Measurements from ENCODE around the gene BASP1. TPM values are rescaled to one million over a fixed set of nuclear protein-coding genes. Genes with fewer than 3 reads are reported as not detected.
A peak's percentile ranks its signal among the peaks of the same experiment; 100 is the strongest.

Gene BASP1
- total and polyA plus RNA-seq, 10 of the 15 experiments (the other 5 are each of a cell fraction or from before 2014, with no cell fraction given), result 27.3 to 190 (median 102) TPM

- H3K36me3 ChIP-seq (ENCODE audit: control insufficient read depth in 2 of 2, insufficient read depth in 2 of 2, low read length in 1 of 2), result no peaks in the 10 kb centered on the region
- H4K20me1 ChIP-seq (ENCODE audit: control insufficient read depth, insufficient read depth), result no peaks in the 10 kb centered on the region
- ChIA-PET CTCF (interaction anchor here (0.7 to 5.8 kb wide), 36 partner anchors 10 to 1482 kb away, joined by 3 to 132 read pairs (median 6); no protein-coding TSS in a partner anchor), SMC1A (ENCODE audit: uncharacterized antibody, unreplicated experiment) (interaction anchor here (0.7 to 6.0 kb wide), 33 partner anchors 9 to 1098 kb away, joined by 3 to 107 read pairs (median 5); no protein-coding TSS in a partner anchor), RAD21 (ENCODE audit: unreplicated experiment) (interaction anchor here (0.6 to 5.5 kb wide), 29 partner anchors 8 to 1144 kb away, joined by 3 to 123 read pairs (median 5); no protein-coding TSS in a partner anchor), POLR2A (interaction anchor here (0.7 to 1.2 kb wide), 4 partner anchors 41 to 1087 kb away, joined by 3 to 5 read pairs (median 4); no protein-coding TSS in a partner anchor)
- H3K79me2 ChIP-seq (ENCODE audit: control insufficient read depth, insufficient read depth, low read length), result peaks cover 43% of the 10 kb centered on the region
- no peaks in the 10 kb centered on the region for H3K9me3 ChIP-seq (replicated peaks; ENCODE audit: control insufficient read depth, insufficient read depth, low read length)
- H3K4me3 ChIP-seq, result peak overlapping the region; percentile 52
- H3K27me3 ChIP-seq (replicated peaks in 1 of 2; ENCODE audit: control insufficient read depth in 2 of 2, insufficient read depth in 2 of 2, low read length in 1 of 2), result no peaks in the 10 kb centered on the region
- H3K9ac ChIP-seq (ENCODE audit: control insufficient read depth, insufficient read depth, low read length), result no peak overlapping the region
- ATAC-seq, result no peak
- peak overlapping the region; percentile 91 for H3K4me2 ChIP-seq (ENCODE audit: control insufficient read depth, insufficient read depth)
- no TSS peak for BruUV-seq (replicated peaks)
- H3K27ac ChIP-seq (ENCODE audit: control insufficient read depth, insufficient read depth), result no peak overlapping the region
- FAIRE-seq, result no peak
- in situ Hi-C loops (cut with MboI) (loop anchor here (5.0 to 10.0 kb wide), 2 partner anchors 898 to 1090 kb away; no protein-coding TSS in a partner anchor), intact Hi-C loops (cut with micrococcal nuclease; ENCODE audit: unreplicated experiment) (loop anchor here (1.0 to 10.0 kb wide), 6 partner anchors 210 to 1097 kb away; no protein-coding TSS in a partner anchor)
- 0% methylated on average over 1 of the region's 22 CpGs for WGBS (ENCODE audit: insufficient coverage, insufficient replicate concordance, low lambda C conversion rate, missing lambda C conversion rate)
- H2AFZ ChIP-seq (ENCODE audit: control insufficient read depth, low read depth, low read length), result peak overlapping the region; percentile 47
- DNase-seq (ENCODE audit: low read depth, low spot score), result no peak
- peaks cover 7% of the 10 kb centered on the region; the same call in 1 of the 2 replicates for H3K4me1 ChIP-seq (ENCODE audit: control insufficient read depth, insufficient read depth, low read length)
- TF ChIP-seq MTA2 (IDR thresholded peaks at IDR 0.05; ENCODE audit: low read depth), result peak; percentile 9; the same call in 1 of the 2 replicates
- no peak for TF ChIP-seq SIN3A (IDR thresholded peaks at IDR 0.05; ENCODE audit: low read depth, low read length)
- TF ChIP-seq YBX1 (IDR thresholded peaks at IDR 0.05), result no peak
- no peak for TF ChIP-seq SREBF2 (IDR thresholded peaks at IDR 0.05; ENCODE audit: low read length)
- TF ChIP-seq ZZZ3 (IDR thresholded peaks at IDR 0.05; ENCODE audit: control insufficient read depth, insufficient read length, low read depth), result peak; percentile 87
- TF ChIP-seq ATF7 (IDR thresholded peaks at IDR 0.05; ENCODE audit: low read depth), result no peak
- no peak for TF ChIP-seq POLR2A (IDR thresholded peaks at IDR 0.05; ENCODE audit: low read depth, low read length)
- TF ChIP-seq ZNF592 (IDR thresholded peaks at IDR 0.05), result no peak
- TF ChIP-seq GABPA (IDR thresholded peaks at IDR 0.05; ENCODE audit: low read depth), result no peak
- TF ChIP-seq RAD51 (IDR thresholded peaks at IDR 0.05), result no peak
- TF ChIP-seq IKZF2 (IDR thresholded peaks at IDR 0.05), result peak; percentile 18 to 46; a peak in 2 of 4 replicates
- no peak for TF ChIP-seq ZNF274 (IDR thresholded peaks at IDR 0.05; ENCODE audit: insufficient read depth, insufficient read length)
- no peak for TF ChIP-seq SUZ12 (IDR thresholded peaks at IDR 0.05; ENCODE audit: unreplicated experiment)
- no peak for TF ChIP-seq CEBPZ (IDR thresholded peaks at IDR 0.05; ENCODE audit: low read depth, low read length)
- no peak for TF ChIP-seq ZSCAN29 (IDR thresholded peaks at IDR 0.05)
- TF ChIP-seq EP300 (IDR thresholded peaks at IDR 0.05; ENCODE audit: borderline replicate concordance in 1 of 2, control insufficient read depth in 1 of 2, low read depth in 2 of 2, low read length in 2 of 2), result no peak
- peak; percentile 10; the same call in 1 of the 2 replicates for TF ChIP-seq SMC3 (IDR thresholded peaks at IDR 0.05; ENCODE audit: borderline replicate concordance, low read length)
Measured at GRCh38 chr5:17216974-17217492, 398 bp upstream of the BASP1 start.
